Neural cell (in vitro differentiated cells): ENCODE data around the gene GRIK3.

Experiments
- CTCF ChIP-seq: fragments of 450-650 bp; IDR thresholded peaks from 2 replicates; pipeline ENCODE4 v1.5.1; 2014; ENCODE audit warnings: antibody characterized with exemption, mild to moderate bottlenecking, moderate library complexity; ENCODE audit not compliant: poor library complexity, severe bottlenecking
- EP300 ChIP-seq: fragments of 450-650 bp; conservative IDR thresholded peaks from 2 replicates; pipeline ENCODE4 v1.6.1; 2014; ENCODE audit warnings: antibody characterized with exemption, mild to moderate bottlenecking, moderate library complexity; ENCODE audit not compliant: poor library complexity, severe bottlenecking
- EZH2 ChIP-seq: fragments of 200-600, 300-800 bp; shearing (Covaris generic), sonication (generic); IDR thresholded peaks from 2 replicates; pipeline ENCODE4 v1.6.1; 2014; ENCODE audit warnings: antibody characterized with exemption, low read length, borderline replicate concordance, mild to moderate bottlenecking; ENCODE audit not compliant: insufficient read depth, poor library complexity, severe bottlenecking
- POLR2AphosphoS5 ChIP-seq: IDR thresholded peaks from 2 replicates; pipeline ENCODE4 v1.6.1; 2012
- RAD21 ChIP-seq: fragments of 450-650 bp; conservative IDR thresholded peaks from 2 replicates; pipeline ENCODE4 v1.6.1; 2014; ENCODE audit warnings: antibody characterized with exemption, mild to moderate bottlenecking, moderate library complexity
- REST ChIP-seq: IDR thresholded peaks from 2 replicates; pipeline ENCODE4 v1.6.1; 2012; ENCODE audit warnings: borderline replicate concordance
- TAF1 ChIP-seq: IDR thresholded peaks from 2 replicates; pipeline ENCODE4 v1.6.1; 2012; ENCODE audit warnings: low read depth

GRCh38 chr1:37043101-37043500 is 8.8 kb upstream of the GRIK3 start:
- no peak for TF ChIP-seq POLR2AphosphoS5
- TF ChIP-seq EP300, result no peak
- TF ChIP-seq CTCF, result no peak
- no peak for TF ChIP-seq EZH2
- TF ChIP-seq TAF1, result no peak
- no peak for TF ChIP-seq RAD21
- no peak for TF ChIP-seq REST
